ENCODE results near the gene RNF112. TPM values are rescaled to one million over a fixed set of nuclear protein-coding genes. Genes with fewer than 3 reads are reported as not detected.

RNF112 gene
- total RNA-seq, 6 donors from 2014 or later: 0.69 to 6.3 (median 2.1) TPM

- Histone ChIP-seq H3K27ac (no peak overlapping the region), H3K4me1 (peaks cover 30 to 49% (median 41%) of the 10 kb centered on the region in 4 donors), H3K36me3 (no peaks in the 10 kb centered on the region), H3K4me3 (no peak overlapping the region), H3K9me3 (no peaks in the 10 kb centered on the region), H3K27me3 (no peaks in the 10 kb centered on the region)
- ATAC-seq (ENCODE audit: low FRiP score in 2 of 2): no peak
- DNase-seq: no peak
- 87 to 93% methylated on average over 5 of the region's 5 CpGs for WGBS, 2 donors
- TF ChIP-seq CTCF (IDR thresholded peaks at IDR 0.05) (no peak), POLR2AphosphoS5 (IDR thresholded peaks at IDR 0.05) (no peak), EP300 (IDR thresholded peaks at IDR 0.05) (no peak), POLR2A (IDR thresholded peaks at IDR 0.05) (no peak)
Measured at GRCh38 chr17:19374136-19374535, 36.9 kb upstream of the RNF112 start.

- Histone ChIP-seq H3K9me3 (no peaks in the 10 kb centered on the region), H3K27ac (no peak overlapping the region), H3K4me1 (peaks cover 24 to 41% (median 34%) of the 10 kb centered on the region in 4 donors), H3K27me3 (no peaks in the 10 kb centered on the region), H3K4me3 (no peak overlapping the region), H3K36me3 (peaks cover 4 to 12% (median 11%) of the 10 kb centered on the region in 4 donors)
- WGBS, 2 donors: 74 to 85% methylated on average over 1 of the region's 1 CpG
- ATAC-seq (ENCODE audit: low FRiP score in 2 of 2): no peak
- TF ChIP-seq POLR2AphosphoS5 (IDR thresholded peaks at IDR 0.05) (no peak), CTCF (IDR thresholded peaks at IDR 0.05) (no peak), EP300 (IDR thresholded peaks at IDR 0.05) (no peak), POLR2A (IDR thresholded peaks at IDR 0.05) (no peak)
- no peak for DNase-seq
Measured at GRCh38 chr17:19375732-19376131, 35.3 kb upstream of the RNF112 start.

- H3K9me3 ChIP-seq: no peaks in the 10 kb centered on the region
- ATAC-seq (ENCODE audit: low FRiP score in 2 of 2): no peak
- H3K4me1 ChIP-seq: peaks cover 16 to 31% (median 24%) of the 10 kb centered on the region in 4 donors
- 44 to 61% methylated on average over 2 of the region's 2 CpGs for WGBS, 2 donors
- no peak for DNase-seq
- no peaks in the 10 kb centered on the region for H3K27me3 ChIP-seq
- peak overlapping the region; percentile 92 to 96 (median 93) for H3K27ac ChIP-seq
- TF ChIP-seq POLR2AphosphoS5 (IDR thresholded peaks at IDR 0.05) (no peak), CTCF (IDR thresholded peaks at IDR 0.05) (no peak), EP300 (IDR thresholded peaks at IDR 0.05) (no peak), POLR2A (IDR thresholded peaks at IDR 0.05) (no peak)
- peaks cover 10 to 23% (median 22%) of the 10 kb centered on the region in 4 donors for H3K36me3 ChIP-seq
- peak overlapping the region in 3 of 4 donors; percentile 70 to 88 (median 86) for H3K4me3 ChIP-seq
Measured at GRCh38 chr17:19376811-19377210, 34.2 kb upstream of the RNF112 start.

GRCh38 chr17:19377602-19378415 is 33.2 kb upstream of the RNF112 start:
- peak overlapping the region; percentile 92 to 96 (median 93) for H3K27ac ChIP-seq
- DNase-seq (peak; percentile 99), ATAC-seq (ENCODE audit: low FRiP score in 2 of 2) (peak; percentile 97)
- H3K9me3 ChIP-seq: no peaks in the 10 kb centered on the region
- WGBS, 2 donors: 0 to 2% methylated on average over 7 to 40 of the region's 67 CpGs
- H3K27me3 ChIP-seq: no peaks in the 10 kb centered on the region
- H3K36me3 ChIP-seq: peaks cover 10 to 33% (median 31%) of the 10 kb centered on the region in 4 donors
- peak overlapping the region; percentile 61 to 88 (median 78) for H3K4me3 ChIP-seq
- TF ChIP-seq POLR2A (IDR thresholded peaks at IDR 0.05): peak in 3 of 4 donors; percentile 31 to 84 (median 66)
- TF ChIP-seq POLR2AphosphoS5 (IDR thresholded peaks at IDR 0.05): peak; percentile 75 to 87
- peak in 1 of 6 experiments; percentile 26 for TF ChIP-seq CTCF (IDR thresholded peaks at IDR 0.05)
- TF ChIP-seq EP300 (IDR thresholded peaks at IDR 0.05): no peak
- peaks cover 16 to 30% (median 20%) of the 10 kb centered on the region in 4 donors for H3K4me1 ChIP-seq

Measured in upper lobe of left lung (tissue), 6 donors.